GM23338 (cell line): Measurements from ENCODE around the gene SELPLG. TPM values are rescaled to one million over a fixed set of nuclear protein-coding genes. Genes with fewer than 3 reads are reported as not detected.

Source experiments
- ATAC-seq: fragments of 200-7000 bp; cut with Tn5 transposase; 3 replicates; pipeline ENCODE4 v1.9.1; 2020
- DNase-seq: peaks from one replicate; pipeline ENCODE4 v3.0.0-alpha.2; 2015; ENCODE audit warnings: low spot score
- H2AFZ ChIP-seq: fragments of 200-600 bp; sonication (generic); 2 replicates; pipeline ENCODE4 v1.8.0; 2016; ENCODE audit warnings: antibody characterized with exemption, mild to moderate bottlenecking, moderate library complexity
- H3F3A ChIP-seq: fragments of 200-600 bp; sonication (generic); replicated peaks from 2 replicates; pipeline ENCODE4 v1.8.0; 2017; ENCODE audit warnings: antibody characterized with exemption, mixed run types, low read depth
- H3K27ac ChIP-seq: fragments of 200-600 bp; sonication (generic); 2 replicates; pipeline ENCODE4 v1.6.1; 2016; ENCODE audit warnings: low read depth
- H3K27me3 ChIP-seq: fragments of 200-600 bp; sonication (generic); 2 replicates; pipeline ENCODE4 v1.8.0; 2016; ENCODE audit warnings: mild to moderate bottlenecking, mixed run types, moderate library complexity; ENCODE audit not compliant: insufficient read depth
- H3K36me3 ChIP-seq: fragments of 200-600 bp; sonication (generic); 2 replicates; pipeline ENCODE4 v1.8.0; 2016; ENCODE audit warnings: mild to moderate bottlenecking; ENCODE audit not compliant: insufficient read depth
- H3K4me1 ChIP-seq: fragments of 200-600 bp; sonication (generic); 2 replicates; pipeline ENCODE4 v1.8.0; 2016; ENCODE audit warnings: mild to moderate bottlenecking, moderate library complexity; ENCODE audit not compliant: insufficient read depth
- H3K4me2 ChIP-seq: fragments of 200-600 bp; sonication (generic); 2 replicates; pipeline ENCODE4 v1.7.1; 2017; ENCODE audit warnings: mixed run types
- H3K4me3 ChIP-seq: fragments of 200-600 bp; sonication (generic); 2 replicates; pipeline ENCODE4 v1.6.1; 2016; ENCODE audit warnings: mixed run types
- H3K79me2 ChIP-seq: fragments of 200-600 bp; sonication (generic); replicated peaks from 2 replicates; pipeline ENCODE4 v1.8.0; 2017; ENCODE audit warnings: mild to moderate bottlenecking; ENCODE audit not compliant: insufficient read depth
- H3K9me2 ChIP-seq: fragments of 200-600 bp; sonication (generic); 2 replicates; pipeline ENCODE4 v1.8.0; 2017; ENCODE audit not compliant: insufficient read depth
- H4K20me1 ChIP-seq: fragments of 200-600 bp; sonication (generic); replicated peaks from 2 replicates; pipeline ENCODE4 v1.8.0; 2017; ENCODE audit warnings: mild to moderate bottlenecking; ENCODE audit not compliant: insufficient read depth
- H3K27ac Mint-ChIP-seq: 2 replicates; pipeline ENCODE4 v1.8.0; 2020; ENCODE audit warnings: inconsistent platforms, mild to moderate bottlenecking, moderate library complexity, mixed read lengths
- H3K27me3 Mint-ChIP-seq: 3 replicates; pipeline ENCODE4 v1.8.0; 2022; ENCODE audit warnings: low read depth, mild to moderate bottlenecking, moderate library complexity, mixed read lengths, inconsistent platforms; ENCODE audit not compliant: insufficient read depth, poor library complexity
- H3K36me3 Mint-ChIP-seq: 3 replicates; pipeline ENCODE4 v1.8.0; 2021; ENCODE audit warnings: low read depth, mild to moderate bottlenecking, inconsistent platforms, moderate library complexity, mixed read lengths
- H3K4me1 Mint-ChIP-seq: 3 replicates; pipeline ENCODE4 v1.8.0; 2020; ENCODE audit warnings: mild to moderate bottlenecking, inconsistent platforms, mixed read lengths
- H3K4me3 Mint-ChIP-seq: 3 replicates; pipeline ENCODE4 v1.8.0; 2021; ENCODE audit warnings: moderate library complexity, mild to moderate bottlenecking, inconsistent platforms, mixed read lengths
- H3K9me3 Mint-ChIP-seq: 3 replicates; pipeline ENCODE4 v1.8.0; 2020; ENCODE audit warnings: moderate library complexity, mild to moderate bottlenecking, inconsistent platforms, mixed read lengths
- CREB1 ChIP-seq: fragments of 250-450 bp; sonication (Bioruptor Pico); IDR thresholded peaks from 2 replicates; pipeline ENCODE4 v1.5.0; 2020; ENCODE audit warnings: low read depth, mild to moderate bottlenecking, moderate library complexity
- CTCF ChIP-seq, 2 experiments: fragments of 200-600 bp in 1 of 2; sonication (generic) in 1 of 2; conservative IDR thresholded peaks; 2 replicates each; pipeline versions ENCODE4 v1.5.1 to v1.6.1; 2016 to 2017; ENCODE audit warnings: antibody characterized with exemption in 2 of 2, low read depth in 2 of 2, mild to moderate bottlenecking in 2 of 2, moderate library complexity in 1 of 2
- ETS1 ChIP-seq: IDR thresholded peaks from 2 replicates; pipeline ENCODE4 v1.6.1; 2016; ENCODE audit warnings: antibody characterized with exemption
- EZH2 ChIP-seq: fragments of 200-600 bp; sonication (generic); IDR thresholded peaks from one replicate; pipeline ENCODE4 v1.8.0; 2017; ENCODE audit warnings: antibody characterized with exemption, mild to moderate bottlenecking, low read depth; ENCODE audit not compliant: unreplicated experiment
- JUNB ChIP-seq: IDR thresholded peaks from one replicate; pipeline ENCODE4 v1.6.1; 2016; ENCODE audit warnings: antibody characterized with exemption; ENCODE audit not compliant: unreplicated experiment
- POLR2AphosphoS5 ChIP-seq: IDR thresholded peaks from 2 replicates; pipeline ENCODE4 v1.6.1; 2016; ENCODE audit warnings: antibody characterized with exemption, low read depth
- STAT1 ChIP-seq: IDR thresholded peaks from one replicate; pipeline ENCODE4 v1.6.1; 2016; ENCODE audit warnings: antibody characterized with exemption; ENCODE audit not compliant: unreplicated experiment
- ZNF114 ChIP-seq: fragments of 250-450 bp; sonication (Bioruptor Pico); IDR thresholded peaks from 2 replicates; pipeline ENCODE4 v1.5.0; 2020; ENCODE audit warnings: mild to moderate bottlenecking, moderate library complexity
- ZNF331 ChIP-seq: fragments of 250-450 bp; sonication (Bioruptor Pico); IDR thresholded peaks from 2 replicates; pipeline ENCODE4 v1.5.0; 2020; ENCODE audit warnings: low read depth, mild to moderate bottlenecking, moderate library complexity
- ZNF462 ChIP-seq: fragments of 250-450 bp; sonication (Bioruptor Pico); IDR thresholded peaks from 2 replicates; pipeline ENCODE4 v1.5.0; 2020; ENCODE audit warnings: mild to moderate bottlenecking, moderate library complexity
- polyA plus RNA-seq: library from polyadenylated mRNA; unstranded; fragments of >200 nt; fragmentation: Nextera tagmentation; extraction: Ambion mirVana; gene quantifications from 2 replicates; pipeline ENCODE4 v1.2.1, GENCODE V29; 2016
- total RNA-seq: library from RNA; depleted of rRNA; stranded (reverse); fragments of >200 nt; shearing (Covaris generic); gene quantifications from 2 replicates; pipeline ENCODE4 v1.2.3, GENCODE V29; 2014

The SELPLG gene
- total and polyA plus RNA-seq, 2 experiments from 2014 or later: 0.16 to 0.56 TPM

DNA sequence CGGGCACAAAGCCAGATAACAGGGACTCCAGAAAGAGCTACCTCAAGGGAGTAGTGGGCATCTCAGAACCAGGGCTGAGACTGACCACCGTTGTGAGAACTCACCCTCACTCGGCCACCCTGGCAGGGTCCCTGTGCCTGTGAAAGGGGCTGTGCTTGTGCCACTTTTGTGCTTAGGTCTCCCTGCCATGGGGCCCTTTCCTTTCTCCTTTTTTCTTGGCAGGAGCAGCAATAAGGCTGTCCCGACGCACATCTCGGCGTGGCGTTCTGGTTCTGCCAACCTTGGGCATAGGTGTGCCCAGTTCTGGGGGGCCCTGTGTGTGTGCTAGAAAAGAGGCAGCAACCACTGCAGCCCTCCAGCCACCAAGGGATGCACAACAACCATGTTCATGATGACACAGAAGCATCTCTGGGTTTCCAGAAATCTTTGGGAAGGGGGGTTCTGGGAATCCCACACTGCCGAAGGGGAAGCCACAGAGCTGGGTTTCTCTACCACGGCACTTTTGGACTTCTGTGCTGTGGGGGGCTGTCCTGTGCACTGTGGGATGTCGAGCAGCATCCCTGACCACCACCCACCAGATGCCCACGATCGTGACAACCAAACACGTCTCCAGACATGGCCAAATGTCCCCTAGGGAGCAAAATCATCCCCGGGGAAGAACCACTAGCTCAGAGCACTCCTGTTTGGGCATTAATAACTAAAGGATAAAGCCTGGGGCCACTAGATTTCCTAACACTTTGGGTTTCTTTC lies 22.7 kb downstream of the SELPLG start (continued):
- no peak for TF ChIP-seq CTCF (conservative IDR thresholded peaks at IDR 0.05; ENCODE audit: low read depth in 2 of 2)
- TF ChIP-seq ETS1: no peak
- no peak for TF ChIP-seq ZNF114 (CRISPR knock-in tag)
- TF ChIP-seq STAT1: no peak

DNA sequence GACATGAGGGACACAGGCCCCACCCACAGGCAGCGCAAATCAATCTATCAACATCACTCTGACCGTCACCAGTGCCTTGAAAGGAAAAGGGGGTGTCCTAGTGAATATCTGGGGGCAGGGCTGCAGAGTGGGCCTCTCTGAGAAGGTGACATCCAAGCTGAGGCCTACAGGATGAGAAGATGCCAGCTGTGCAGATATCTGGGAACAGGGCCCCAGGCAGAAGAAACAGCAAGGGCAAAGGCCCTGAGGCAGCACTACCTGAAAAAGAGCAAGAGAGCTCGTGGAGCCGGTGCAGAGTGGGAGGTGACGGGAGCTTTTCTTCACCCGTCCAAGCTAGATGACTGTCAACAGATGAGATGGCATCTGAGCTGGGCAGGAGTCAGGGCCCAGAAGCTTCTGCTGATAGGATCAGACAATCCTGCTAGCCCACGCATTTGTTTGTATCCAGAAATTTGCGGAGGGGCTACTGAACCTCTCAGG lies 23.3 kb downstream of the SELPLG start:
- Mint-ChIP-seq H3K4me3 (no peak overlapping the region), H3K27me3 (peaks cover 9% of the 10 kb centered on the region), H3K27ac (no peak overlapping the region), H3K9me3 (no peaks in the 10 kb centered on the region), H3K4me1 (peaks cover 17% of the 10 kb centered on the region), H3K36me3 (no peaks in the 10 kb centered on the region)
- no peak for DNase-seq
- no peaks in the 10 kb centered on the region; the same call in 1 of the 2 replicates for H3K4me1 ChIP-seq
- H3K4me3 ChIP-seq: no peak overlapping the region
- no peaks in the 10 kb centered on the region for H3K9me2 ChIP-seq
- H3K4me2 ChIP-seq: no peak overlapping the region
- H3K36me3 ChIP-seq: no peaks in the 10 kb centered on the region
- H3K27ac ChIP-seq: no peak overlapping the region
- H3K79me2 ChIP-seq: no peaks in the 10 kb centered on the region
- H3K27me3 ChIP-seq: no peaks in the 10 kb centered on the region
- no peak for ATAC-seq
- no peaks in the 10 kb centered on the region for H4K20me1 ChIP-seq
- no peak overlapping the region for H2AFZ ChIP-seq
- 0 out of 2 replicates have a peak, but pooled peaks cover 6% of the 10 kb centered on the region for H3F3A ChIP-seq
- TF ChIP-seq ZNF462: no peak
- no peak for TF ChIP-seq JUNB
- no peak for TF ChIP-seq EZH2
- no peak for TF ChIP-seq STAT1
- TF ChIP-seq ZNF331: no peak
- TF ChIP-seq ZNF114 (CRISPR knock-in tag): no peak
- TF ChIP-seq ETS1: no peak
- TF ChIP-seq CREB1 (CRISPR knock-in tag): no peak
- TF ChIP-seq POLR2AphosphoS5: no peak
